GM23248 (cell line): Measurements from ENCODE around the gene WWOX.

ENCODE experiments used
- EZH2 ChIP-seq: fragments of 200-600 bp; sonication (generic); IDR thresholded peaks from 2 replicates; pipeline ENCODE4 v1.6.1; 2018; ENCODE audit warnings: antibody characterized with exemption, mild to moderate bottlenecking; ENCODE audit not compliant: insufficient read depth, poor library complexity, severe bottlenecking
- EZH2phosphoT487 ChIP-seq: fragments of 200-600 bp; sonication (generic); IDR thresholded peaks from 2 replicates; pipeline ENCODE4 v1.6.1; 2018; ENCODE audit warnings: antibody characterized with exemption, moderate library complexity, mild to moderate bottlenecking, low read depth; ENCODE audit not compliant: insufficient read depth

DNA sequence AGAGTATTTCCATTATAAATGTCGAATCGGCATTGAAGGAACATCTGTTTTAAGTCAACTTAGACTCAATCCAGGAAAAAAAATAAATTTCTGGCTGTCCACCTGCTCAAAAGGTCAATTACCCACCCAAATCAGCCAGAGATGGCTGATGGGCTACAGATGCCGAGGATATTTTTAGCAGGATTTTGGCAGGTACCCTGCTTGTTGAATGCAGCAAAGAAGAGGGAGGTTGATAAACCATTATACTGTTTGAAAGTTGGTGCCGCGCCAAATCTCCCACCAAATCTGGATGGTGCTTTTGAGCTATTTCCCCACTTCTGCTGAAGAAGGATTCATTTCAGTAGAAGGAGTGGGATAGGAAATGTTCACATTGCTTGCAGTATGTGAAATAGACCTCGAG is 963.4 kb downstream of the WWOX start:
- TF ChIP-seq EZH2phosphoT487, result no peak
- TF ChIP-seq EZH2, result no peak
